NOMO-1 treated with DMSO at 0.1 percent for 48 hours (cell line): ENCODE measurements around the gene ESRRA.

ENCODE experiments used
- DNase-seq: peaks from one replicate; lab custom pipeline; 2025; ENCODE audit not compliant: unreplicated experiment; lab: John Stamatoyannopoulos, UW

The ESRRA gene

DNA sequence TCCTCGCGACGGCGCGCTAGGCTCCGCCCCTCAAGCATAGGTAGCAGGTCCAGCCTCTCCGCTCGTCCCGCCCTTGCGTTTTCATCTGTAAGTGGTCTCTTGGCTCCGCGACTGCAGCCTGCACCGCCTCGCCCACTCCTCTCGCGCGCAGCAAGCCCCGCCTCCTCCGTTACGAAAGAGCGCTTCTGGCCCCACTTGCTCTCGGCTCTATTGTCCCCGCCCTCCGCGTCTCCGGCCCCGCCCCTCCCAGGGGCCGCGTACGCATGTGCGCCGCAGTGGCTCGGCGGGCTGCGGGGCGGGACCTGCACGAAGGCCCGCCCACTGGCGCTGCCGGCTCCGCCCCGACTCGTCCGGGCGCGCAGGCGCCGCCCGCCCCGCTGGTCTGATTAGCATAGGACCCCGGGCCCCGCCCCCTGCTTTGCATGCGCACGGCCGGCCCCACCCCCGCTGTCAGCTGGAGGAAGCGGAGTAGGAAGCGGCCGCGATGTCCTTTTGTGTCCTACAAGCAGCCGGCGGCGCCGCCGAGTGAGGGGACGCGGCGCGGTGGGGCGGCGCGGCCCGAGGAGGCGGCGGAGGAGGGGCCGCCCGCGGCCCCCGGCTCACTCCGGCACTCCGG, at the start of gene ESRRA:
Gene ESRRA (plus strand): TSS at position 450 of the 616 bp plus-strand sequence. CDS start 1,656 bp downstream, outside the sequence.
- DNase-seq, result peak; percentile 100

DNA sequence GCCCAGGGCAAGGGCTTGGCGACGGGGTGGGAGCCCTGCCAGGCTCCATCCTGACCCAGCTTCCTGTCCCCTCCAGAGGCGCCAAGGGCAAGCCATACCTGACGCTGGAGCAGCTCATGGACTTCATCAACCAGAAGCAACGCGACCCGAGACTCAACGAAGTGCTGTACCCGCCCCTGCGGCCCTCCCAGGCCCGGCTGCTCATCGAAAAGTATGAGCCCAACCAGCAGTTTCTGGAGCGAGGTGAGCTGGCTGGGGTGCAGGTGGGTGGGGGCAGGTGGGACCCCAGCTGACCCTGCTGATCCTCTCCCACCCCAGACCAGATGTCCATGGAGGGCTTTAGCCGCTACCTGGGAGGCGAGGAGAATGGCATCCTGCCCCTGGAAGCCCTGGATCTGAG, 49.0 kb upstream of the ESRRA start:
- no peak for DNase-seq

DNA sequence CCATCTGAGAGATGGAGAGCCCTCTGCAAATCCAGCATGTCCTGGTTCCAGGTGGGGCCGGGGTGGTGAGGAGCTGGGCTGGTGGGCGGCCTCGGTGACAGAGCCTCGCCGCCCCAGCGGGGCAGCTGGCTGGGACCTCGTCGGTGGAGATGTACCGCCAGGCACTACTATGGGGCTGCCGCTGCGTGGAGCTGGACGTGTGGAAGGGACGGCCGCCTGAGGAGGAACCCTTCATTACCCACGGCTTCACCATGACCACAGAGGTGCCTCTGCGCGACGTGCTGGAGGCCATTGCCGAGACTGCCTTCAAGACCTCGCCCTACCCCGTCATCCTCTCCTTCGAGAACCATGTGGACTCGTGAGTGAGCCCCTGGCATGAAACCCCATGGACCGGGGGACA, 47.0 kb upstream of the ESRRA start:
- no peak for DNase-seq

DNA sequence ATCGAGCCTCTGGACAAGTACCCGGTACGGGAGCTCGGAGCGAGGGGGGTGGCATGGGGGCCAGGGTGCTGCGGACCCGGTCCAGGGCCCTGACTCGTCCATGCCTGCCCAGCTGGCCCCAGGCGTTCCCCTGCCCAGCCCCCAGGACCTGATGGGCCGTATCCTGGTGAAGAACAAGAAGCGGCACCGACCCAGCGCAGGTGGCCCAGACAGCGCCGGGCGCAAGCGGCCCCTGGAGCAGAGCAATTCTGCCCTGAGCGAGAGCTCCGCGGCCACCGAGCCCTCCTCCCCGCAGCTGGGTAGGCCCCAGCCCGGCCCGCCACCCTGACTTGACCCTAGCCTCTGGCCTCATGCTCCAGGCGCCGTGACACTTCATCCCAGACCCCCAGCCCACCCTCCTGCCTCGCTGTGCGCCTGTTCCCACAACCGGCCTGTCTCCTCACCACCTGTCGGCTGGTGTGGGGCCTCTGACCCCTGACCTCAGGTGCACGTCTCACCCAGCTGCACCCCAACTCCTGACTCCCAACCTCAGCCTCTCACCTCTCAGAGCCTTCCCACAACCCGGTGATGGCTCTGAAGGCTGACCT, 46.3 kb upstream of the ESRRA start:
- no peak for DNase-seq

DNA sequence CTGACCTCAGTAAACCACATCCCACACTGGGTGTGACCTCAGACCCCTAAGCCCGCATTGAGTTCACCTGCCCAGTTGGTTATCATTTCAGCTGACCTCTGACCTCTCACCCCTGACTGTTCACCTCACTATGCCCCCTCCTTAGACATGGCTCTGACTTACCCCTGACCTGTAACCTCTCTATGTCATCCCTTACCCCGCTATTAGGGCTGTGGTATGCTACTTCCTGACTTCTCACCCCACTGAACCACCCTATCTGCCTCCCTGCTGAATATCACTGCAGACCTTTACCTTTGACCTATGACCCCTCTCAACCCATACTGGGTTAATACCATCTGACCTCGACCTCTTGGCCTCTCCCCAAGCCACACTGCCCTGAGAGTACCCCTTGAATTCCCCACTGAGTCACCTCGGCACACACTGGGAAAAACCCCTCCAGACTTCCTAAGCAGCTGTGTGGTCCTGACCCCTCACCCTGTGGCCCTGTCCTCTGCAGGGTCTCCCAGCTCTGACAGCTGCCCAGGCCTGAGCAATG, 45.7 kb upstream of the ESRRA start:
- no peak for DNase-seq

DNA sequence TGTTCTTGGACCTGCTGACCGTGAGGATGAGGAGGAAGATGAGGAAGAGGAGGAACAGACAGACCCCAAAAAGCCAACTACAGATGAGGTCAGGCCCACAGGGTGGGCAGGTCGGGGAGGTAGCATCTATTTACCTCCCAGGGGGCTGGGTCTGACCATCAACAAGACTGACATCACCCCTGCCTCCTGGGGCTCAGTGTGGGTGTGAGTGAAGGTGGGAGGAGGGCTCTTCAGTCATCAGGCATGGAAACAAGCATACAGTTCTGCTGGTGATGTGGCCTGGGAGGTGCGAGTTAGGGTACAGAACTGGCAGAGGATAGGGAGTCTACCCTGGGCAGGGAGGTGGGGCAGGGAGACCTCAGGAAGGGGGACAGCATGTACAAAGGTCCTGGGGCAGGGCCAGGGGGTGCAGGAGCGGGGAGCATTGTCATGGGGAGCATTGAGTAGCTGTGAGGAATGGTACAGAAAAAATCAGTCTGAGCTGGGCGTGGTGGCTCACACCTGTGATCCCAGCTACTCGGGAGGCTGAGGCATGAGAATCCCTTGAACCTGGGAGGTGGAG, 45.1 kb upstream of the ESRRA start:
- no peak for DNase-seq

DNA sequence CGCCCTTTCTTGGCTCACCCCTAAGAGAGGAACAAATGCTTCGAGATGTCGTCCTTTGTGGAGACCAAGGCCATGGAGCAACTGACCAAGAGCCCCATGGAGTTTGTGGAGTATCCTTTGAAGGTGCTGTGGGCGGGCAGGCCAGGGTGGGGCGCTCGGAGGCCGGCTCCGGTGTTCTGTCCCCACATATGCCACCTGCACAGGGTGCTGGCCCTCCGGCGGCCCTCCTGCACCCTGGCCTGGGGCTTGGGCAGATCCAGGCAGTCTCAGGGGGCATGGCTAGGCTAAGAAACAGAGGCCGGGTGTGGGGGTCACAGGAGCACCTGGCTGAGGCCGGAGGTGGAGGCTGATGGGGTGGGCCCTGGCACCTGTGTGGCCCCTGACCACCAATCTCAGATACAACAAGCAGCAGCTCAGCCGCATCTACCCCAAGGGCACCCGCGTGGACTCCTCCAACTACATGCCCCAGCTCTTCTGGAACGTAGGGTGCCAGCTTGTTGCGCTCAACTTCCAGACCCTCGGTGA, 43.7 kb upstream of the ESRRA start:
- DNase-seq, result no peak

DNA sequence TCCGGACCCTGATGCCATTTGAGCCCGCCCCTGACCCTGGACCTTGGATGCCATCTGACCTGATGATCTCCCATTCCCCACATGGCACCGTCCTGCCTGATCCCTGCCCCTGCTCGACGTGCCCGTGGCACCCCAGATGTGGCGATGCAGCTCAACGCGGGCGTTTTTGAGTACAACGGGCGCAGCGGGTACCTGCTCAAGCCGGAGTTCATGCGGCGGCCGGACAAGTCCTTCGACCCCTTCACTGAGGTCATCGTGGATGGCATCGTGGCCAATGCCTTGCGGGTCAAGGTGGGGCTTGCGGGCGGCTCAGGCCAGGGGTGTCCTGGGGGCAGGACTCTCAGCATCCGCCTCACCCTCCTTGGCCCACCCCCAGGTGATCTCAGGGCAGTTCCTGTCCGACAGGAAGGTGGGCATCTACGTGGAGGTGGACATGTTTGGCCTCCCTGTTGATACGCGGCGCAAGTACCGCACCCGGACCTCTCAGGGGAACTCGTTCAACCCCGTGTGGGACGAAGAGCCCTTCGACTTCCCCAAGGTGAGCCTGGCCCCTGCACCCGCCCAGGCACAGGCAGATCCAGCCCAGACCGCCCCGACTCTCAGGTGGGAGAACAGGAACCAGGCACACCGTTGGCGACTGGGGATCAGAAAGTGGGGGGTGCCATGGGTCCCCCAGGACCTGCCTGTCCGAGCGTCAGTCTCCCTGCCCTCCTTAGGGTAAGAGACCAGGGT, 42.9 kb upstream of the ESRRA start:
- no peak for DNase-seq

DNA sequence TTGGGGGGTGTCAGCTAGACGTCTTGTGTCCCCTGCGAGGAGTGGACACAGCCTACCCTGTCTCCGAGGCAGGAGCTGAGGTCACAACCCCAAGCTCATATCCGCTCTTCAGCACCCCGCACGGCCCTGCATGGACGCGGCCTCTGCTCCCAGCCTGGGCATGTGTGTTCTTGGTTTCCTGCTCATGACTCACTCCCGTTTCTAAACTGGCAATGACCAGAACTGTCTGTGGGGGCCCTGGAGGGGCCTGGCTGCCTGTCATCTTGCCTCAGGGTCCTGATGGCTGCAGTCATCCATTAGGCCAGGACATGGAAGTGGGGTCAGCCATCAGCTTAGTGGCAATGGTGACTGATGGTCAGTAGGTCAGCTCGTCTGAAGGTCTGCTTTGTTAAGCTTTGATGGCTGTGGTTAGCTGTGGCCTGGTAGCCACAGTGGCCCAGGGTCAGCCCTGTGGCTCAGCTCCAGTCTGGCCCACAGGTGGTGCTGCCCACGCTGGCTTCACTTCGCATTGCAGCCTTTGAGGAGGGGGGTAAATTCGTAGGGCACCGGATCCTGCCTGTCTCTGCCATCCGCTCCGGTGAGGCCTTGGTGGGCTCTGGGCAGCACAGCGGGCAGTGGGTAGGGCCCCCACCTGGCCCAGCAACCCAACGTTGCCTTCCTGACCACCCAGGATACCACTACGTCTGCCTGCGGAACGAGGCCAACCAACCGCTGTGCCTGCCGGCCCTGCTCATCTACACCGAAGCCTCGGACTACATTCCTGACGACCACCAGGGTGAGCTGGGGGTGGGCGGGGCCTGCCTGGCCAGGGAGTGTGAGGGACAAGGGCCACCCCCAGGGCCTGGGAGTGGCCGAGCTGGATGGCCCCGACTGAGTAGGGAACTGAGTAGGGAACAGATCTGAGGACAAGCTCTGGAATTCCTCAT, 42.0 kb upstream of the ESRRA start:
- no peak for DNase-seq

DNA sequence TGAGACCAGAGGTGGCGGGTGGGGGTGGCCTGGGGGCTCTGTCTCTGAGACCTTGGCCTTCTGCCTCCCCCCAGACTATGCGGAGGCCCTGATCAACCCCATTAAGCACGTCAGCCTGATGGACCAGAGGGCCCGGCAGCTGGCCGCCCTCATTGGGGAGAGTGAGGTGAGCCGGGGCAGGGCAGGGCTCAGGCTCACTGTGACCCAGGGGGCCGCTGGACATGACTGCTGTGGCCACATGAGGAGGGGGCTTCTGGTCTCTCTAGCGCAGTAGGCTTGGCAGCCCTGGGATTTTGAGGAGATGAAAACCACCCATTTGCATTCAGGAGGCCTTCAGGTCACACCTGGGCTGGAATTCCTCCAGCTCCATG, 41.4 kb upstream of the ESRRA start:
- no peak for DNase-seq

DNA sequence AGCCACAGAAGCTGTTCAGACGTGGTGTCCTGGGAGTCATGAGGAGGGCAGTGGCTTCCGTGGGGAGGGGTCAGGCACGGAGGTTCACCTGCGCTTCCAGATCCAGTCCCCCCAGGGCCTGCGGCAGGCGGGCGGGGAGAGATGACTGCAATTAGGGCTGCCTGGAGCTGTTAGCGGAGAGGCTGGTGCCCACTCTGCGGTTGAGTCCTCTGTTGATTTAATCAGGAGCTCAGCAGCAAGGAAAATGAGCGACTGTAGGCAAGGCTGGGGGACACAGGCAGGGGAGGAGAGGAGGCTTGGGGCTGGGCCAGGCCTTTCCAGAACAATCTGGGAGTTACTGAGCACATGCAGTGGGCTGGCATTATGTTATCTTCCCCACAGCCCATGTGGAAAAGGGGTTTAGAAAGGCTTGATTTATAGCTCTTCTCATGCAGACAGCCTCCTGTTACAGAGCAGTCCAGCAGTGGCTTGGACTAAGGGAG, 40.9 kb upstream of the ESRRA start:
- DNase-seq, result no peak

DNA sequence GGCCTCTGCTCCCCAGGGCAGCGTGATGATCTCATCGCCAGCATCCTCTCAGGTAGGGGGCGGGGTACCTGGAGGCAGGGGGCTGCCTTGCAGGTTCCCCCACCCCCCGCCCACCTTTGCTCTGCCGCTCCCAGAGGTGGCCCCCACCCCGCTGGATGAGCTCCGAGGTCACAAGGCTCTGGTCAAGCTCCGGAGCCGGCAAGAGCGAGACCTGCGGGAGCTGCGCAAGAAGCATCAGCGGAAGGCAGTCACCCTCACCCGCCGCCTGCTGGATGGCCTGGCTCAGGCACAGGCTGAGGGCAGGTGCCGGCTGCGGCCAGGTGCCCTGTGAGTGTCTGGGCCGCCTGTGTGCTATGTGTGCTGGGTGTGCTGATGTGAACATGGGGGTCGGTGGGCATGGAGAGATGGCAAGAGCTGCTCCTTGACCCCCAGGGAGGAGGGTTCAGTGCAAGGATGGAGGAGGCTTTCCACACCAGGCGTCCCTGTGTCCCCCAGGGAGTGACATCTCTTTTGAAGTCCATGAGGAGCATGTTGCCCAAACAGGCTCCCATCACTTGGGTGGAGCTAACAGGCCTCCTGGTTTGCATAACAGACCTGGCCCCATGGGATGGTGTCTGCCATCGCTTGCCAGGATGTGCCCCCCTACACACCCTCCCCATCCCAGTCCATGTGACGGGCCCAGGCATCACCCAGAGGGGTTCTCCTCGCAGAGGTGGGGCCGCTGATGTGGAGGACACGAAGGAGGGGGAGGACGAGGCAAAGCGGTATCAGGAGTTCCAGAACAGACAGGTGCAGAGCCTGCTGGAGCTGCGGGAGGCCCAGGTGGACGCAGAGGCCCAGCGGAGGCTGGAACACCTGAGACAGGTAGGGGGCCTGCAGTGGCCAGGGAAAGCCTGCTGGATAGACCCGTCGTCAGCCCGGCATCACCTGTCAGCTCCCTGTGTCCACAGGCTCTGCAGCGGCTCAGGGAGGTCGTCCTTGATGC, 39.9 kb upstream of the ESRRA start:
- no peak for DNase-seq

DNA sequence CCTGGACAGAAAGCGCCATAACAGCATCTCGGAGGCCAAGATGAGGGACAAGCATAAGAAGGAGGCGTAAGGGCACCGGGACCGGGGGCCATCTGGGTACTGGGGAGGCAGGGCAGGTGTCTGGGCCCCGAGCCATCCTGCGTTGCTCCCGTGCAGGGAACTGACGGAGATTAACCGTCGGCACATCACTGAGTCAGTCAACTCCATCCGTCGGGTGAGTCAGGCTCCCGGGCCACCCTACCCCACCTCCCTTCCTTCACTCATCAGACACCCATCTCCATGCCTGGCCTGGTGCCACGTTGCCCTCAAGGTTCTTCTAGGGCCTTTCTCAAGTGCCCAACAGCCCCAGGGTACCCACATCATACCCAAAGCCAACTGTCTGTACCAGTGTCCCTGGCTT, 39.0 kb upstream of the ESRRA start:
- DNase-seq, result no peak

DNA sequence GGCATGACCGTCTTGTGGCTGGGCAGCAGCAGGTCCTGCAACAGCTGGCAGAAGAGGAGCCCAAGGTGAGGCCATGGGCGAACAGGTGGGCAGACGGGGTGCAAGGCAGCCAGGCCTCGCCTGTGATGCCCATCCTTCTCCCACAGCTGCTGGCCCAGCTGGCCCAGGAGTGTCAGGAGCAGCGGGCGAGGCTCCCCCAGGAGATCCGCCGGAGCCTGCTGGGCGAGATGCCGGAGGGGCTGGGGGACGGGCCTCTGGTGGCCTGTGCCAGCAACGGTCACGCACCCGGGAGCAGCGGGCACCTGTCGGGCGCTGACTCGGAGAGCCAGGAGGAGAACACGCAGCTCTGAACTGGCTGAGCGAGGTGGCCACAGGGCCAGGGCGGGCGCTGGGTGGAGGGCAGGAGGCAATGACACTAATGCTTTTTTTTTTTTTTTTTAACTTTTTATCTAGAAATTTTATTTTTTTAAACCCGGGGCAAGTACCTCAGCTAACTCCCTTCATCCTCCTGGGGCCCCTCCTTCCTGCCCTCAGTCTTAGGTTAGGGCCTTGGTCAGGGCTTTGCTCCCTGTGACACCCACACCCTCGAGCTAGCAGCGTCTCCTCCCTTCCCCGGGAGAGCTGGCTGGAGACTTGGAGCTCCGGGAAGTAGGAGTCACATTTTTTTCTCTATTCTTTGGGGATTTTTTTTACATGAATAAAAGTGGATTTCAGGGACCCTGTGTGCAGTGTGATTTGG, 37.9 kb upstream of the ESRRA start:
- DNase-seq, result no peak

DNA sequence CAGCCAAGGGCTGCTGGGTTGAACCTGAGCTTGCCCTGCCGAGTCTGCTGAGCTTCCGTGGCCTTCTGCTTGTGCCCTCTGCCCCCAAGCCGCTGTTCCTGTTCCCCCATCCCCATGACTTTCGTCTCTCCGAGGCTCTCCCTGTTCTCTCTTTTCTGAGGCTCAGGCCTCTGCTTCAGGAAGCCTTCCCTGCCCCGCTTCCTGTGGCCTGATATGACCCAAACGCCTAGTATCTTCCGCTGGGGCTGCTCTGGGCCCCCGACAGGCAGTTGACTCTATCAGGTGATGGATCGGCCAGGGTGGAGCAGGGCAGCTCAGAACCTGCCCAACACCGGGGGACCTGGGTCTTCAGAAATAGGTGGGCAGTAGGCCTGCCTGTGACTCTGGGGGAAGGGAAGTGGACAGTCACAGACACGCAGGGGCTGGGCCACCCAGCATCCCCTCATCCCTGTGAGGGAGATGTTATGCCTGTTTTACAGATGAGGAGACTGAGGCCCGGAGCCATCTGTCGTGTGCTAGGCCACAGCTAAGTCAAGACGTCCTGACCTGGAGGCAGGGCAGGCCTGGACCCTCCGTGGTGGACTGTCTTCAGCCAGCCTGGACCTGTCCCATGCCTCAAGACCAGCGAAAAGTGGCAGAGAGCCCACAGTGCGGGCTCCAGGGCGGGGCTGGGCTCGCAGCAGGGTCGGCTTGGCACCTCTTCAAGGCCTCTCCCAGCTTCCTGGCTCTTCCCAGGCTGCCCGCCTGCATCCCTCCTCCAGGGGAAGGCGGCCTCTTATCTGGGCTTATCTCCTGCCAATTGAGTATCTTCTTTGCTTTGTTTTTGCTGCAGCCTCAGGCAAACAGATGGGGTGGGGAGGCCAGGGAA, 37.1 kb upstream of the ESRRA start:
- DNase-seq, result no peak

DNA sequence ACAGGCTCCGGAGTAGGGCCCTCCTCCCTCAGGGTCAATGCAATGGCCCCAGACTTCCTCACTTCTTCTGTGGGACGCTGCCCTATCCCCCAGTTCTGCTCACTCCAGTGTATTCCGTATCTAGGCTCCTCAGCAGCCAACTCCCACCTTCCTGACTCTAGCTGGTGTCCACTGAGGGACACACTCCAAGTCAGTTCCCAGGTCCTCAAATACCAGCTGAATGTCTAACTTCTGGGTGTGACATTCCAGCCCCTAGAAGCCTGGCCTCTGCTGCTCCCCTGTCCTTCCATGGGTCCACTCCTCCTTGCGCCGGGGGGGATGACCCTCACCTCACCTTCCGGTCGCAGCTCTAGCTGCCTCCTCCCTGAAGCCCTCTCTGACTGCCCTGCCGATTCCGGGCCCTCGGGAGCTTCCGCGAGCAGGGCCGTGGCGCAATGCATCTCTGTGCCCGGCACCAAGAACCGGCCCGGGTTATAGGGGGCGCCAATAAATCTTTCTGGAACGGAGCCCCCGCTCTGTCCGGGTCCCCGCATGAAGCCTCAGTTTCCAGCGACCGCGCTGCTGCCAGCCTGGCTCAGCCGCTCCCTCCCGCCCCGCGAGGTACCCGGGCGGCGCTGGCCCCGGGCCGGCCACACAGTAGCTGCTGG, 36.3 kb upstream of the ESRRA start:
- peak; percentile 34 for DNase-seq

DNA sequence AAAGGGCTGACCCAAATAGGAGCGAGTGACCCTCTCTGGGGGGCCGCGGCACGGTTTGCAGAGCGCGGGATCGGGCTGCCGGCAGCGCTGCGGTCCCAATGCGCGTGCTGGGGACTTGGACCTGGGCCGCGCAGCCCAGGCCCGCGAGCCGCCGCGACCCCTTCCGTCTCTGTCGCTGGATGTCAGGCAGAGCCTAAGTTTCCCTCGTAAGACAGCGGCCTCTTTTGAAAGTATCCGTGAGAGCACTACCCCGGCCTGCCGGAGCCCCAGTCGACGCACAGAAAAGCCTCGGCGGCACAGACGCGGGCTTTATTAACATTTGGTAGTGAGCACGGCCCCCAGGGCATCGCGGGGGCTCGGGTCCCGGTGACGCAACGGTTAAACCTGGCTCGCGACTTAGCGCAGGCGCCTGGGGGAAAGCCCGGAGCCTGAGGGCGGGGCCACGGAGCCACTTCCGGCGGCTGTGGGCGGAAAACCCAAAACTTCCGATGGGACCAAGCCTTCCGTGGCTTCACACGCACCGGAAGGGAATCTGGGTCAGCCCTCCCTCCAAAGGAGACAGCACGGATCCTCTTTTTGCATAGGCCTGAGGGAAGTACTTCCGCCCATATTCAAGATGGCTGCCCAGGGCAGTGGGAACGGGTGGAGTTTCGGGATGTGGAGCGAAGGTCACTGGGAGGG, 35.6 kb upstream of the ESRRA start:
- DNase-seq, result peak; percentile 99
